ENCODE results near the gene MOV10.

MOV10 gene

DNA sequence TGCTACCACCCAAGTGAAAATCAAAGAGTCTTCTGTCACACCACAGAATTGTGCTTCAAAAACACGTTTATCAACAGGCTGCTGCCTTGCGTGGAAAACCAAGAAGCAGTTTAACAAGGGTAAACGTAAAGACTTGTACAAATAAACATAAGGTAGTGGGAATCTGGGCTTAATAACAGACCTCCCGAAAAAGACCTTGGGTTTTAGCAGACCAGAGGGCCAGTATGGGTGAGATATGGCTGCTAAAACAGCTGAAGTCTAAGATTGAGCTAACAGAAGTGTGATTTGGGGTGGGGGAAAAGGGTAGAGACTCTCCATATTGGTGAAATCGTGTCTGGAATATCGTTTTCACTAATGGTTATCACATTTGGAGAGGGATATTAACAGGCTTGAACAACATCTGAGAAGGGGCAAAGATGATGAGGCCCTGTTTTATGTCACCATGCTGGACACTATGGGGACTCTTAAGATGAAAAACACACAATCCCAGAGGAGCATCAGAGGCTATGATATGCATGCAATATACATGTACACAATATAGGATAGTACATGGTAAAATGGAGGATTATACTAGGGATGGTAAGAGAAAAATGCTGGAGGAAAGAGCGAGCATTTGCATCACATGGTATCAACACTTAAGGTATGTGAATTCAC, 1.4 kb downstream of the MOV10 start:
- DNase-seq, result no peak

DNA sequence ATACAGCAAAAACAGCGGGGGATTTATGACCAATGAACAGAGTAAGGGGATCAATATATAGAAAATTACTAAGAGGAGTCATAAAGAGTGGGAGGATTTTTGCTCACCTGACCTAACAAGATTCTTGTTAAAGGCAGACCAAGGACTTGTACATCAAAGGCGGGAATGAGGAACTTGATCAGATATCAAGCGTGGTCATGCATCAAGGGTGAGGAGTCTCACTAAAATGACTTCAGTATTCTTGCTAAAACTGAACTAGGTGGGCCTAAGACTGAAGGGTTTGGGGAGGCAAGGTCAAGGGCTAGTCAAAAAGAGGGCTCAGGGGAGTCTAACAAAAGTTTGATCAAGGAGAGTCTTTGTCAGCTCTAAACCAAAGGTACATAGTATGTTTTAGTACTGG, 2.1 kb downstream of the MOV10 start:
- no peak for DNase-seq

DNA sequence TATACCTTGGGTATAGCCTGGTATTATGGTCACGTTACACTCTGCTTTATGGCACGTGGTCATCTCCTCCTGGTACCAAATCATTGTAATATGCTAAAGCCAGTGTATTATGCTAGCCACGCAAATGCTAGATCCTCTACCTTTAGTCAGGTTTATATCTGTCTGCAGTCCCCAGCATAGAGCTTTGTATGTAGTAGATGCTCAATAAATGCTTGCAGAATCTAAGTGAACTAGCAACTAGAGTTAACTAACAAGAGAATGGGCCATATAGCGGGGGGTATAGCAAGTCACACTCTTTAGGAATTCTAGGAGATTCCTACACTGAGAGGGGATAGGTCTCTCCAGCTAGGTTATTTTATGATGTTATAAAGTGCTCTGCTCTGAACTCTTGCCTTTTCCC, 3.0 kb downstream of the MOV10 start:
- DNase-seq, result no peak

DNA sequence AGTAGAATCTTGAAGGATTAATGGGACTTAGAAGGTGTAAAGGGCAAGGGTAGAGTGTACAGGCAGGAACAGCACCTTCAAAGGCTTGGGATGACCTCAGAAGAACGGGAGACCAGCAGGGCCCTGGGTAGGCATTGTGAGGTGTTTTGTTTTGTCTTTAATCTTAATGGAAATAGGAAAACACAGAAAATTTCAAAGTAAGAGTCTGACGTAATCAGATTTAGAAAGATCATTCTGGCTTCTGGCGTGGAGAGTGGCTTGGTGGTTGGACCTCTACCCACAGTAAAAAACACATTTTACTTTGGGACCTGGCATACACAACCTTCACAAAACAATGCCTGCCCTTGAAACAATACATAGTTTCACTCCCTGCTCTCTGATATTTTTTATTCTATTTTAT, 4.1 kb downstream of the MOV10 start:
- DNase-seq, result no peak

DNA sequence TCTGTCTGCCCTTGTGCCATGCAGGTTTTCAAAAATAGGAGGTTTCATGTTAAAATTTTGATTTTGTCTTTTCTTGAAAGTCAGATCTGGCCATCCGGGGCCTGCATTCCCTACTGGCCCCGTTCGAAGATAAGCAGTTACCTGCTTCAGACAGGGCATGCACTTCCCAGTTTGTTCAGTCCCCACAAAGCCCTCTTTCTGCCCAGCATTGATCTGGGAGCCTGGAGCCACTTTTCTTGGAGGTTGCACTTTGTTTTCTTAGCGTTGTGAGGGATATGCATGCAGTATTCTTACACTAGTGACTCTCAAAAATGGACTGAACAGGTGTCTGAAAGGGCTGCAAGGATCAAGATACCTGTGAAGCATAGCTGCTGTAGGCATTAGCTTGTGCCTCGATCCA, 11.5 kb downstream of the MOV10 start:
- no peak for DNase-seq

DNA sequence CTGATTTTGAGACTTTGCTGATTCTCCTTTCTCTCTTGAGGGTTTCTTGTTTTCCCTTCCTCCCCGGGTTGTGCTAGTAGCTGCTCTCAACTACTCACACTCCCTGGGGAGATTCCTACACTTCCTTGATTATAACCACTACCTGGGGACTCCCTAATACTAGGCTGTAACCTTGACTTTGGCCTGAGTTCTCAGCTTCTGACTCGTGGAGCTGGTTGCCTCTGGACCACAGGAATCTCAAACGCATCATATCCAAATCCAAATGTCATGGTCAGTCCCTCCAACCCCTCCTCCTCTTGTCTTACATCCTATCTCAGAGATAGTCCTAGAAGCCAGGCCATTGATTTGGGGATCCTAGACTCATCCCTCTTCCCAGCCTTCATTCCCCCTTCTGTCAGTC, 12.0 kb downstream of the MOV10 start:
- no peak for DNase-seq

DNA sequence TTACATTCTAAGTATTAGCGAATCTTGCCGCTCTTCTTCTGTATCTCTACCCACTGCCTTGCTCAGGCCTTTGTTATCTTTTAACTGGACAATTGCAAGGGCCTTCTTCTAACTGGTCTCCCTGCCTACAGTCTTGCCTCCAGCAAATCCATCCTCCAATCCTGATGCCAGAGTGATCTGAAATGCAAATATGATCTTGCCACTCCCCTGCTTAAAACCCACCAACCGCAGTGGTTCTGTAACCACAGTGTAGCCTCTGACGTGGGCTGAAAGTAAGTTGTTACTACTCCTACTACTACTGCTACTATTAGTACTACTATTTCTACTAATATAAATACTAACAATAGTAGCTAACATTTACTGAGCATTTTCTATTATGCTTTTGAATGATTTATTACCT, 12.4 kb downstream of the MOV10 start:
- no peak for DNase-seq

DNA sequence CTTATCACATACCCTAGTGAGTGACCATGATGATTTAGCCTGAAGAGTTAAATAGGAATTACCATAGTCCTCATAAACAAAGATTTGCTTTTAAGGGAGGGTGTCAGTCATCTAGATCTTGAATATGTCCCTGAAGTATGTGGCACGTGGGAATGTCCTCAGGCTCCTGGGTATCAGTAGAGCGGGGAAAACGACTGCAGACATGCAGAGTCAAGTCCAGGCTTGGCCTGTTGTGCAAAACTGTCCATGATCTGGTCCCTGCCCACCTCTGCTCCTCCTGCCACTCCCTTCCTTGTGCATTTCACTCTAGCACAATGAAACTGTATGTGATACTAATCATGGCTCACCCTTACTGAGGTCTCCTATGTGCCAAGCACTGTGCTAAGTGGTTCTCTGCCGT, 12.9 kb downstream of the MOV10 start:
- no peak for DNase-seq

DNA sequence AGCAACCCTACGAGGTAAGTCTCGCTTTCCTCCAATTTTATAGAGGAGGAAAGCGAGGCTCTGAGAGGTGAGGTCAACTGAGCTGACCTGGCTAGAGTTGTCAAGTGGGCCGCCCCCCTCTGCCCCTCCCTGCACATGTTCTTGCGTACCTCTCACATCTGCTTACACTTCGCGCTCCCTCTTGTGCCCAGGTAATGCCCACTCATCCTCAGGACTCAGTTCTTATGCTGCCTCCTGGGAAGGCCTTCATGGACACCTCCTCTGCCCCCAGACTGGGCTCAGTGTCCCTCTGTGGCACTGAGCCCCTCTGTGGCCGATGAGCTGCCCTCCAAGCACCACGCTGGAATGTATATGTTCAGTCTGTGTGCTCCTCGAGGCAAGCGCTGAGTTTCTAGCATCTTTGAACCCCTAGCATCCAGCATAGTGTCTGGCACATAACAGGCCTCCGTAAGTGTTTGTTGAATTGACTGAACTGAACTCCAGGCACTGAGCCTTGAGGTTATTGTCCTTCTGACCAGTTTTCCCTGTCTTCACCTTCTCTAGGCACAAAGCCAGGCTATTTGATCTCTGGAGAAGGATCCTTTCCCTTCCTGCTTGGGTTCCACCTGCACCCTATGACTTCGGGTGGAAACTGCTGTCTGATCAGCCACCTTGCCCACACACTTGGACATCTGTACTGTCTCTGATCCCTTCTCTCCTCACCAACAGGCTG, 13.5 kb downstream of the MOV10 start:
- no peak for DNase-seq

DNA sequence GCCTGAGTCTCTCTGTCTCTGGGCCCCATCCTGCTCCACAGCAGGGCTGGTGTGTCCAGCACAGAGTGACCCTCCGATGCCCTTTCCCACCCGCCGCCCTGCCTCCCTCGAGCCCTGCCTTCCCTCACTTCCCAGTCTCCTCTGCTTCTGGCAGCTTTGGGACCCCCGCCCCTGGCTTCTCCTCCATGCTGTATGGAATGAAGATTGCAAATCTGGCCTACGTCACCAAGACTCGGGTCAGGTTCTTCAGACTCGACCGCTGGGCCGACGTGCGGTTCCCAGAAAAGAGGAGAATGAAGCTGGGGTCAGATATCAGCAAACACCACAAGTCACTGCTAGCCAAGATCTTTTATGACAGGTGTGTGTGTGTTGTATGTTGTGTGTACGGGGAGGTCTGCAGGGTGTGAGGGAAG, 14.3 kb downstream of the MOV10 start:
- DNase-seq, result no peak

DNA sequence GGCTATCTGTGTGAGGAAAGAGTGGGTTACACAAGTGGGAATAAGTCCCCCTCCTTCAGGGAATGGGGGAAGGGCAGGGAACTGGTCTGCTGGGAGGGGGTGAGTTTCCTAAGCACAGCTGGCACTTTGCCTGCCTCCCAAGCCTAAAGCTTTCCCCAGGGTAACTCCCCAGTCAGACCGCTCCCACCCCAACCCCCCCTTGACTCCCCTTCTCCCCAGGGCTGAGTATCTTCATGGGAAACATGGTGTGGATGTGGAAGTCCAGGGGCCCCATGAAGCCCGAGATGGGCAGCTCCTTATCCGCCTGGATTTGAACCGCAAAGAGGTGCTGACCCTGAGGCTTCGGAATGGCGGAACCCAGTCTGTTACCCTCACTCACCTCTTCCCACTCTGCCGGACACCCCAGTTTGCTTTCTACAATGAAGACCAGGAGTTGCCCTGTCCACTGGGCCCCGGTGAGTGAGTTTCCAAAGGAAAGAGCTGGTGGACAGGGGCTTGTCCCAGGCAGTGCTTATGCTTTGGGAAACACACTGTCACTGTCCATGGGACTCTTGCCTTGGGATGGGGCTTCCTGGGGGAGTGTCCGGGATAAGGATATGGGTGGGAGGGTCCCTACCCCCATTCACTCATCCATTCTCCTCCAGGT, 14.9 kb downstream of the MOV10 start:
- no peak for DNase-seq

DNA sequence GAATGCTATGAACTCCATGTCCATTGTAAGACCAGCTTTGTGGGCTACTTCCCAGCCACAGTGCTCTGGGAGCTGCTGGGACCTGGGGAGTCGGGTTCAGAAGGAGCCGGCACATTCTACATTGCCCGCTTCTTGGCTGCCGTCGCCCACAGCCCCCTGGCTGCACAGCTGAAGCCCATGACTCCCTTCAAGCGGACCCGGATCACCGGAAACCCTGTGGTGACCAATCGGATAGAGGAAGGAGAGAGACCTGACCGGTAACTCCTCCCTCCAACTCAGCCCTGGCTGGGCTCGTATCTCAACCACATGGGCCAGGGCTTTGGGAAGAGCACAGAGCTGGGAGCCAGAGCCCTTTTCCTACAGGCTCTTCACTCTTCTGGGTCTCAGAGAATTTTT, 15.4 kb downstream of the MOV10 start:
- no peak for DNase-seq

DNA sequence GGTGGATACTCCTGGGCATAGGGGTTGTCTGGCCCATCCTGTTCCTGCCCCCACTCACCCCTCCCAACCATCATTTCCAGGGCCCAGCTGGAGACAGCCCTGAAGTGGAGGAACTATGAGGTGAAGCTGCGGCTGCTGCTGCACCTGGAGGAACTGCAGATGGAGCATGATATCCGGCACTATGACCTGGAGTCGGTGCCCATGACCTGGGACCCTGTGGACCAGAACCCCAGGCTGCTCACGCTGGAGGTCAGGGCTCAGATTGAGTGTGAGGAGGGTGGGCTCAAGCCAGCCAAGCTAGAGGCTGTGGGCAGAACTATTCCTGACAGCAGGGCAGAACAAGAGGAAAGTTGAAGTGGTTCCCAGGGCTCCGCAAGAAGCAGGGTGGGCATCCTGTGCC, 18.2 kb downstream of the MOV10 start:
- DNase-seq, result no peak

DNA sequence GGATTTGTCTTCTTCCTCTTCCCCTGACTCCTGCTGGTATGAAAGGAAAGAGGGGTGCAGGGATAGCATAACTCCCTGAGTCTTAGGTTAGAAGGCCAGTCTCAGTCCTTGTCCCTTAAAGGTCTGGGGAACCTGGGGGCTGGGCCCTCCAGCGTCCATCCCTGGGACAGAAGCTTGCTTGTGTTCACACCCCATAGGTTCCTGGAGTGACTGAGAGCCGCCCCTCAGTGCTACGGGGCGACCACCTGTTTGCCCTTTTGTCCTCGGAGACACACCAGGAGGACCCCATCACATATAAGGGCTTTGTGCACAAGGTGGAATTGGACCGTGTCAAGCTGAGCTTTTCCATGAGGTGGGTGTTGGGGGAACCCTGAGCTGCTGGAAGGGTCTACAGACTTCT, 19.4 kb downstream of the MOV10 start:
- DNase-seq, result no peak

DNA sequence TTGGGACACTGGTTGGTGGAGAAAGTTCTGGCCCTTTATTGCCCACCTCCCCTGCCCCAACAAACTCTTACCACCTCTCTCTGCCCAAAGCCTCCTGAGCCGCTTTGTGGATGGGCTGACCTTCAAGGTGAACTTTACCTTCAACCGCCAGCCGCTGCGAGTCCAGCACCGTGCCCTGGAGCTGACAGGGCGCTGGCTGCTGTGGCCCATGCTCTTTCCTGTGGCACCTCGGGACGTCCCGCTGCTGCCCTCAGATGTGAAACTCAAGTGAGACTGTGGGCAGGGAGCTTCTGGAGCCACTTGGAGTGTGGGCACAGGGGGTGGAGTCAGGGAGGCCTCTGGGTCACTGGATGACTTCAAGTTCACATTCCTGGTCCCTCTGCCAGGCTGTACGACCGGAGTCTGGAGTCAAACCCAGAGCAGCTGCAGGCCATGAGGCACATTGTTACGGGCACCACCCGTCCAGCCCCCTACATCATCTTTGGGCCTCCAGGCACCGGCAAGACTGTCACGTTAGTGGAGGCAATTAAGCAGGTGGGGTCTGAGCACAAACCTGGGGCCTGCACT, 20.0 kb downstream of the MOV10 start:
- no peak for DNase-seq

DNA sequence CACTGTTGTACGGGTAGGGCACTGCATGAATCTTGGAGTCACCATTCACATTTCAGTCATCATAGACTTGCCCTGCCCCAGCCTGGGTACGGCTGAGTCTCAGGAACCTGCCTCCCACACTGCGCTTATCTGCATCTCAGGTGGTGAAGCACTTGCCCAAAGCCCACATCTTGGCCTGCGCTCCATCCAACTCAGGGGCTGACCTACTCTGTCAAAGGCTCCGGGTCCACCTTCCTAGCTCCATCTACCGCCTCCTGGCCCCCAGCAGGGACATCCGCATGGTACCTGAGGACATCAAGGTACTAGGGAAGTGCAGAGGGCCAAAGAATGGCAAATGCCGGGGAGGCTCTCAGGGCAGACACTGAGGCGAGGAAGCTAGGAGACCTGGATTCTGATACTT, 20.8 kb downstream of the MOV10 start:
- DNase-seq, result no peak

DNA sequence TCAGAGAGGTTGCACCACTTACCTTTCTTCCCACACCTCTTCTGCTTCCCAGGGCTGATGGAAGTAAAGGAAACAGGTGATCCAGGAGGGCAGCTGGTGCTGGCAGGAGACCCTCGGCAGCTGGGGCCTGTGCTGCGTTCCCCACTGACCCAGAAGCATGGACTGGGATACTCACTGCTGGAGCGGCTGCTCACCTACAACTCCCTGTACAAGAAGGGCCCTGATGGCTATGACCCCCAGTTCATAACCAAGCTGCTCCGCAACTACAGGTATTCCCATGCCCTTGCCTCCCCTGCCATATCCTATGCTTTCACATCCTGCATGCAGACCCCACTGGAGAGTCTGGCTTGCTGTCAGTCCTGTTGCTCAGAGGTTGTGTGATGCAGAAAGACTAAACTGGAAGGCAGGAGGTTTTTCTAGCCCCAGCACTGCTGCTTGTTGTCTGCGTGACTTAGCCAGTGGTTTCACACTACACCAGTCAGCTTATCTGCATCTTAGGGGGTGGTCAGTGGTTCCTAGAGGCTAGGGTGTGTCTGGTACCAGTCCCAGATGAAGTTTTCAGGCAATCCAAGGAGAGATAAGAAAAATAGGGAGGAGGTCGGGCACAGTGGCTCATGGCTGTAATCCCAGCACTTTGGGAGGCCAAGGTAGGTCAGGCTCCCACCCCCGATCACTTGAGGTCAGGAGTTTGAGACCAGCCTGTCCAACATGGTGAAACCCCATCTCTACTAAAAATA, 22.3 kb downstream of the MOV10 start:
- DNase-seq, result no peak

DNA sequence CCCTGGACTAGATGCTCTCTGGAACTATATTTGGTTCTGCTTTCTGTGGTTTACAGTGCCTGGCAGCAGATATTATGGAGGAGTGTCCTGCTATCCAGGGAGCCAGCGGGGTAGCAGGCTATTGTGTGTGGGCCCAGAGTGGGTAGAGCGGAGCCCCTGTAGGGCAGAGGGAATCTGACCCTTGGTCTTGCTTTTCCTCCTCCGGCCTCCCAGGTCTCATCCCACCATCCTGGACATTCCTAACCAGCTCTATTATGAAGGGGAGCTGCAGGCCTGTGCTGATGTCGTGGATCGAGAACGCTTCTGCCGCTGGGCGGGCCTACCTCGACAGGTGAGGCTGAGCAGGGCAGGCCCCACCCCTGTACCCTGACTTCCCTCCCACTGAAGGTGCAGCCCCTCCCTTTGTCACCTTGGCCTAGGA, 23.3 kb downstream of the MOV10 start:
- no peak for DNase-seq

DNA sequence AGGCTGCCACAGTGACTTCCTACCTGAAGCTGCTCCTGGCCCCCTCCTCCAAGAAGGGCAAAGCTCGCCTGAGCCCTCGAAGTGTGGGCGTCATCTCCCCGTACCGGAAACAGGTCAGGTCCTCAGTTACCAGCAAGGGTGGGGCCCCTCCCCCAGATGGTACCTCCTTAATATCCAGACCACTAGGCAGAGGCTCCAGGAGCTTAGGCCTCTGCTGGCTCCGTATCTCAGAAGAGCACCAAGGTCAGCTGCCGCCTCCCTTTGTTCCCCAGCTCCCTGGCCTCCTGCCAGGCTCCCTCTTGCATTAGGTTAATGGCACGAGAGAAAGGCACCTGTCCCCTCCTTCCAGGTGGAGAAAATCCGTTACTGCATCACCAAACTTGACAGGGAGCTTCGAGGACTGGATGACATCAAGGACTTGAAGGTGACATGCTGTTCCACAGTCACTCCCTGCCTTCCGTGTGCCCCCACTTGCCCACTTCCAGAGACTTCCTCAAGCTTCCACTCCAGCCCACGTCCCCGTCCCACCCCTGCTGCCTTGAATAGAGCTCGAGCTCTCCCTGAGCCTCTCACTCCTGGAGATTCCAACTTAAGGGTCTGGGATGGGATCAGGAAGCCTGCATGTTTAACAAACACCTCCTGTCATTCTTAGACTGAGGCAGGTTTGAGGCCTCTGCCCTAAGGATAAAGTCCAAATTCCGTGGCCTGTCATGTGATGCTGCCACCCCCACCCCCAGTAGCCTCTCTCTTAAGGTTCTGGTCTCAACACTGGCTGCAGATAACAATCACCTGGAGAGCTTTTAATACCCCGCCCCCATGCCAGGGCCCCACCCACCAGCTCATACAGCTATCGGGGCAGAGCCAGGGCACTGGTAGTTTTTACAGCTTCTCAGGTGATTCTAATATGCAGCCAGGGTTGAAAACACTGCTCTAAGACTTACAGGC, 24.2 kb downstream of the MOV10 start:
- no peak for DNase-seq

DNA sequence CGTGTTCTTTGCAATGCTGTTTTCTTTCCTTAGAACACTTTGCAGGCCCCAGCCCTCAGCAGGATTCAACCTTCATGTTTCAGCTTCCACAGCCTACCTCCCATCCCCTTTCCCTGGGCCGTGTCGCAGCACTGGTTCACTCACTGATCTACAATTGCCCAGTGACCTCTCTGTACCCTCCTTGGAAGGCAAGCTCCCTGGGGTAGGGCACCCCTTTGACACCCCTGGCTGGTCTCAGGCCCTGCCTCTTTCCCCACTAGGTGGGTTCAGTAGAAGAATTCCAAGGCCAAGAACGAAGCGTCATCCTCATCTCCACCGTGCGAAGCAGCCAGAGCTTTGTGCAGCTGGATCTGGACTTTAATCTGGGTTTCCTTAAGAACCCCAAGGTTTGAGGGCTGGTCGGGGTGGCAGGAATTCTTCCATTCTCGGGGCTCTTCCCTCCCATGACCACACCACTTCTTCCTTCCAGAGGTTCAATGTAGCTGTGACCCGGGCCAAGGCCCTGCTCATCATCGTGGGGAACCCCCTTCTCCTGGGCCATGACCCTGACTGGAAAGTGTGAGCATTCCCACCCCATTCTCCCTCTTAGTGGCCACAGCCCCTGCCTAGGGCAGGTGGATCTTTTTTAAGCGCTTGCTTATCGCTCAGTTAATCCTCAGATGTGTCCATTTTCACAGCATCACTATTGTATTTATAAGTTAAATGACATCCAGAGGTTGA, 25.1 kb downstream of the MOV10 start:
- DNase-seq, result no peak

Data from effector CD4-positive, alpha-beta T cell (primary cell).